Bone marrow (tissue), 2 donors: Measurements from ENCODE around the gene OPHN1.
"Not testable (repeated sequence)": the region's sequence is repeated elsewhere in the genome, so short reads cannot be mapped to it uniquely, and the experiment has no call there.

Experiments used
- DNase-seq, 2 donors: peaks; one replicate each; lab custom pipeline; 2025; lab: John Stamatoyannopoulos, UW

Gene OPHN1

DNA sequence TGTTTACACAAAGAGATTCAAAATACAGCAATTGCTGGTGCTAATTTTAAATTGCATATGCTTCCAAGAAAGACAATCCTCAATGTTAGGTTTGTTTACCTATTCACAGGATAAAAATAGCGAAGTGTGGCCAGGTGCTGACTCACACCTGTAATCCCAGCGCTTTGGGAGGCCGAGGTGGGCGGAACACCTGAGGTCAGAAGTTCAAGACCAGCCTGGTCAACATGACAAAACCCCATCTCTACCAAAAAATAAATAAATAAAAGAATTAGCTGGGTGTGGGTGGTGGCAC lies 77.7 kb downstream of the OPHN1 start:
- DNase-seq, result no peak

DNA sequence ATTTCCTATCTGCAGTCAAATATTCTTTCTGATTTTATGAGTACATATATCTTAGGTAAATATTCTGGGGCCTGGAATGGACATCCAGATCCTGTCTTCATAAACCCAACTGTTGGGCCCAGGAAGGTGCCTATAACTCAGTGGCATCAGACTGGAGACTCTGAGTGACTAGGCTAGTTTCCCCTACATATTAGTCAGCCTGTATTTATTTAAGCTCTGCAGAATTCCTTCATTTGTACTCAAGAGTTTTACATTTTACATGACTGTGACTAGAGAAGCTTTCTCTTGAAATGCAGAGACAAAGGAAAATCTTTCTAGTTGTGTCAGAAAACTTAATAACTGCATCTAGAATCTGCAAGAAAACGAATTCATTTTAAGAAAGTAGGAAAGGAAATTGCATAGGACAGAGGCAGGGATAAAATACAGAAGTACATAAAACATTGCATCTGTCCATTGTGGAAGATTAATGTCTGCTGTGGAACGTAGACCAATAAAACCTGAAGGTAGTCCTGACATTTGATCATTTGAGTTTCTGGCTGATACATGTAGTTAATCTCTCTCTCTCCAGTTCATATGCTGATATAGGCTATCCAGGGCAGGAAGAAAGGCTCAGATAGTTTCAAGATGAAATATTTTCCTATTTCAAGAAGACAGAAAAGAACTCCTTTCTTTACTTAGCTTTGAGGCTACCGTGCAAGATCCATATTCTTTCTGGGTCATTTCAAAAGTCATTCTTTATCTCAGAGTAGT lies 78.2 kb downstream of the OPHN1 start:
- no peak for DNase-seq

DNA sequence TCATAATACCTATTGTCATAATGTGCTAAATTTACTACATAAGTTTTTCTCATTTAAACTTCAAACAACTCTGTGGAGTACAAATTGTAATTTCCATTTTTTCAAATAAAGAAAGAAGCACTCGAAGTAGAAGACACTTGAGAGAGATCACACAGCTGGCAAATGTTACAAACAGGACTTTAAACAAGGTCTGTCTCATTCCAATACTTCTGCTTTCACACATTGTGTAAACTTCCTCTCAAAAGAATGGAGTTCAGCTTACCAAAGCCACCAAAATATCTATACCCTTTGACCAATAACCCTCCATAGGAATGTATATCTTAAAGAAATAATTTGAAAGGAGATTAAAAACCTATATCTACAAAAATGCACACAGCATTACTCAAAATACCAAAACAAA lies 88.3 kb downstream of the OPHN1 start:
- DNase-seq, result no peak

DNA sequence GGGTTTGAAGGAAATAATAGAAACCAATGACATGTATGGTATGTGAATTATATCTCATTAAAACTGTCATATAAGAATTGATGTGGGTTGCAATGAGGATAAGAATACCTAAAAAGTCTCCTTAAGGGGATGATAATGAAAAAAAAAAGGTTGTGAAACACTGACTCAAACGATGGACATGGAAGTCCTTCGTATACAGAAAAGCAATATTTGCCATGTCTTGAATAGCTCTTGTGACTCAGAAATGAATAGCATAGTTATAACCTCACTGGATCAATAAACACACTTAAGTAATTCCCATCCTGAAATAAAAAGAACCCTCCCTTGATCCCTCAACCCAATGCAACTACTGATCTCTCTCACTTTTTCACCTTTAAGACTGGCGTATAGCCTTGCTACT lies 89.7 kb downstream of the OPHN1 start:
- DNase-seq, result no peak

- DNase-seq, result no peak
These were observed 101.0 kb downstream of the OPHN1 start for GRCh38 chrX:68332201-68332731.

DNA sequence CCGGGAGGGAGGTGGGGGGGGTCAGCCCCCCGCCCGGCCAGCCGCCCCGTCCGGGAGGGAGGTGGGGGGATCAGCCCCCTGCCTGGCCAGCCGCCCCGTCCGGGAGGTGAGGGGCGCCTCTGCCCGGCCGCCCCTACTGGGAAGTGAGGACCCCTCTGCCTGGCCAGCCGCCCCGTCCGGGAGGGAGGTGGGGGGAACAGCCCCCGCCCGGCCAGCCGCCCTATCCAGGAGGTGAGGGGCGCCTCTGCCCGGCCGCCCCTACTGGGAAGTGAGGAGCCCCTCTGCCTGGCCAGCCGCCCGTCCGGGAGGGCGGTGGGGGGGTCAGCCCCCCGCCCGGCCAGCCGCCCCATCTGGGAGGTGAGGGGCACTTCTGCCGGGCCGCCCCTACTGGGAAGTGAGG lies 106.5 kb downstream of the OPHN1 start:
- DNase-seq, result not testable (repeated sequence)

DNA sequence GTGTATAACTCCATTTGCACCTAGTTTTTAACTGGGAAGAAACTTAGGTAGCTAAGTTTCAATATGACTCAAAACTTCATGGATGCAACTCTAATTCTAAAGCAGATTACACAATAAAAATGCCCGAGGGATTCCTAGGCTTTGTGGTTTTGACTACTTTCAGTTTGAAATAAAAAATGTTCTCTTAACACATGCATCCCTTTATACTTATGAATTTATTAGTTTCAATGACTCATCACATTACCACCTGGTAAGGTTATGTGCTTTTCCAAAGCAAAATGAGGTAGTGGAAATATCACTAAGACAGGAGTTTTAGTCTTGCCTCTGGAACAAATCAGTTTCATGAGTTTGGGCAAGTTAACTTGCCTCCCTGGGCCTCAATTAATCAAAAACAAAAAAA lies 125.5 kb downstream of the OPHN1 start:
- no peak for DNase-seq

DNA sequence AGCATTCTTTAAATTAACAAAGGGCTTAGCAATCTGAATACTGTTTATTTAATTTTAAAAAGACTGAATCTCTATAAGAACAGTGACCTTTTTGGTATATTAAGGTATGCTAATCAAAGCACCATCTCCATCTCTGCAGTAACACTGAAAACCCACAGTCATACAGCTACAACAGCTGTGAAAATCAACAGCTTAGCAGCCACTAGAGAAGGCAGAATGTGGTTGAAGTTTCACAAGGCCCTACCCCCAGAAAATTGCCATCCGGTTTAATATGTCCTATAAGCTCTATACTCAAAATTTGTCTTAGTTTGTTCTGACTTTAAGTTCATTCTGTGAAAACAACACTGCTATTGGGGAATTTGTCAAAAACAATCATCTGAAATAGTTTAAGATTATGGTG lies 128.7 kb downstream of the OPHN1 start:
- no peak for DNase-seq

DNA sequence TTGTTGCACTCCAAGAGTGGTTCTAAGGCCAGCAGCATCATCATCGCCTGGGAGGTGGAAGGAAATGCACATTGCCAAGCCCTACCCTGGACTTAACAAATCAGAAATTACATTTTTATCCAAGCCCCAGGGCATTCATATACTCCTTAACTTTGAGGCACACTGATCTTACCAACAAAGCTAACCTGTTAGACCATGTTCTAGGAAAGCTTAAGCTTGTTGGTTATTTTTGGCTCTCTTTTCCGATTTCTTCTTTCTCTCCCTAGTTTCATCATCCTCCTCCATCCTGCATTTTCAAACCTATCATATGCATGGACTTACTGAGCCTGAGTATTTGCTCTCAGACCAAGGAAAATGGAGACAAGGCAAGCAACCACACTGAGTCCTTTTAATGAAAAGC lies 133.4 kb downstream of the OPHN1 start:
- no peak for DNase-seq

GRCh38 chrX:68292471-68292870 lies 140.8 kb downstream of the OPHN1 start:
- DNase-seq, result no peak

DNA sequence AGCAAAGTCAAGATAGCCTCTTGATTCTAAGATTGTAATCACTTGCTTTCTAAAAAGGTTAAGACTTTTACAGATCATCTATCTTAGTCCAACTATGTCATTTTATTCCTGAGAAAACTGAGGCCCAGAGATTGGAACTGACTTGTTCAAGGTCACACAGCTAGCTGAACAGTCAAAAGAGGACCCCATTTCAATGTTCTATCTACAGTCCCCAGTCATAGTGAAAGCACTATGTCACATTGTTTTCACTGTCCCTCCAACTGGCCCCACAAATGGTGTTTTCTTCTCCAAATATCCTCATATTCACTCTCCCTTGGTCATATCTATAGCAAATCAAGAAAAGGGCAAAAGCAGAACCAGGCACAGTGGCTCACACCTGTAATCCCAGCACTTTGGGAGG lies 145.2 kb downstream of the OPHN1 start:
- no peak for DNase-seq

GRCh38 chrX:68287419-68287818 lies 145.9 kb downstream of the OPHN1 start:
- no peak for DNase-seq

DNA sequence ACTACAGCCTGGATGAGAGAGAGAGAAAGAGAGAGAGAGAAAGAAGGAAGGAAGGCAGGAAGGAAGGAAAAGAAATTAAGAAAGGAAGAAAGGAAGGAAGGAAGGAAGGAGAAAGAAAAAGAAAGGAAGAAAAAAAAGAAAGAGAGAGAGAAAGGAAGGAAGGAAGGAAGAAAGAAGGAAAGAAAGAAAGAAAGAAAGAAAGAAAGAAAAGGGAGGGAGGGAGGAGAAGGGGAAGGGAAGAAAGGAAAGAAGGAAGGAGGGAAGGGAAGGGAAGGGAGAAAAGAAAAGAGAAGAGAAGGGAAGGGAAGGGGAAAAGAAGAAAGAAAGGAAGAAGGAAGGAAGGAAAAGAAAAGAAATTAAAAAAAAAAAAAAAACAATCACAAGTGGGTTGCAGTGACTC lies 146.3 kb downstream of the OPHN1 start:
- DNase-seq, result no peak

DNA sequence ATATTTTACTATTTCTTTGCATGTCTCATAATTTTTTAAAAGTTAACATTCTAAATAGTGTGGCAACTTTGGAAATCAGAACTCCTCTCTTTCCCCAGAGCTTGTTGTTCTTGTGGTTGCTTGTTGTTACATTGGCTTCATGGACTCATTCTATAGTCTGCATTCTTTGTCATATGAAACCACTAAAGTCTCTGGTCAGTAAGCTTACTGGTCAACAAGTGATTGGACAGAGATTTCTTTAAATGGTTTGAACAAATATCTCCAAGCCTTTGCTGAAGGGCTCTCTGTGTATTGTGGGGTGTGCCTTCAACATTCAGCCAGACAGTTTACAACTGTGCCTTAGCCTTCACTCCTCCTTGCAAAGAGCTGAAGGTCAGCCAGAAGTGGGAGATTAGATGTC lies 147.2 kb downstream of the OPHN1 start:
- no peak for DNase-seq

DNA sequence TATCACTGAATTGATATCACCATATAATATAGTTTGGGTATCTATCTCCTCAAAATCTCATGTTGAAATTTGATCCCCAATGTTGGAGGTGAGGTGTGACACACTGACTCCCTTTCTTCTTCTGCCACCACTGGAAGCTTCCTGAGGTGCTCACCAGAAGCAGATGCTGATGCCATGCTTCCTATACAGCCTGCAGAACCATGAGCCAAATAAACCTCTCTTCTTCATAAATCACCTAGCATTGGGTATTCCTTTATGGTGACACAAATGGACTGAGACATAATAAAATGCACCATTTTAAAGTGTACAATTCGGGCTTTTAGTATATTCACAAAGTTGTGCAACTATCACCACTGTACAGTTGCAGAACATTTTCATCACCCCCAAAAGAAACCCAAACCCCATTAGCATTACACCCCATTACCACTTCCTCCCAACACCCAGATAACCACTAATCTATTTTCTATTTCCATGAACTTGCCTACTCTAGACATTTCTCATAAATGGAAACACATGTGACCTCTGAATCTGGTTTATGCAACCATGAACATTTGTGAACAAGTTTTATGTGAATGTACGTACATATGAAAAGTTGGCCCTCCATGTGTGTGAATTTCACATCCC lies 148.9 kb downstream of the OPHN1 start:
- DNase-seq, result no peak

DNA sequence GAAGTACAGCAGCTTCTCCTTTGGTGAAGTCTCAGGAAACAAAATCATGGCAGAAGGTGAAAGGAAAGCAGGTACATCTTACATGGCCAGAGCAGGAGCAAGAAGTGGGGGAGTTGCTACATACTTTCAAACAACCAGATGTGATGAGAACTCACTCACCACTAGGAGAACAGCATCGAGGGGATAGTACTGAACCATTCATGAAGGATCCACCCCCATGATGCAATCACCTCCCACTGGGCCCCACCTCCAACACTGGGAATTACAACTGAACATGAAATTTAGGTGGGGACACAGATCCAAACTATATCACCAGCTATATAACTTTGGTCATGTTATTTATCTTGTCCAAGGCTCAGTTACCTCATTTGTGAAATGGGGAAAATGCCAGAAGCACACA lies 159.4 kb downstream of the OPHN1 start:
- DNase-seq, result no peak

DNA sequence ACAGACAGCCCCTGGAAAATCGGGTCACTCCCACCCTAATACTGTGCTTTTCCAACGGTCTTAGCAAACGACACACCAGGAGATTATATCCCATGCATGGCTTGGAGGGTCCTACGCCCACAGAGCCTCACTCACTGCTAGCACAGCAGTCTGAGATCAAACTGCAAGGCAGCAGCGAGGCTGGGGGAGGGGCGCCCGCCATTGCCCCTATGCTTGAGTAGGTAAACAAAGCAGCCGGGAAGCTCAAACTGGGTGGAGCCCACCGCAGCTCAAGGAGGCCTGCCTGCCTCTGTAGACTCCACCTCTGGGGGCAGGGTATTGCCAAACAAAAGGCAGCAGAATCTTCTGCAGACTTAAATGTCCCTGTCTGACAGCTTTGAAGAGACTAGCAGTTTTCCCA lies 168.5 kb downstream of the OPHN1 start:
- not testable (repeated sequence) for DNase-seq

- peak; percentile 0 to 38 for DNase-seq
These were observed 172.1 kb downstream of the OPHN1 start for GRCh38 chrX:68261060-68261672.

DNA sequence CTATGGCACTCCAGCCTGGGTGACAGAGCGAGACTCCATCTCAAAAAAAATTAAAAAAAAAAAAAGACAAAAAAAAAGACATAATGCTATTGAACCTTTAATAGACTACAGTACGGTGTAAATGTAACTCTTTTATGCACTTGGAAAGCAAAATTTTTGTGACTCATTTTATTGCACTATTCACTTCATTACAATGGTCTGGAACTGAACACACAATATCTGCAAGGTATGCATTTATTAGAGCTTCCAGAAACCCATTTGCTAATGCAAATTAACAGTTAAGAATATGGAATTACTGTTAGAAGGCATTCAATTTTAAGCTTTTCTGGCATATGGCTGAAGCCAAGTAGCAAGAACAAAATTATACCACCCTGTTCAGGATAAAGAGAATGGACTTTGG lies 176.3 kb downstream of the OPHN1 start:
- no peak for DNase-seq

DNA sequence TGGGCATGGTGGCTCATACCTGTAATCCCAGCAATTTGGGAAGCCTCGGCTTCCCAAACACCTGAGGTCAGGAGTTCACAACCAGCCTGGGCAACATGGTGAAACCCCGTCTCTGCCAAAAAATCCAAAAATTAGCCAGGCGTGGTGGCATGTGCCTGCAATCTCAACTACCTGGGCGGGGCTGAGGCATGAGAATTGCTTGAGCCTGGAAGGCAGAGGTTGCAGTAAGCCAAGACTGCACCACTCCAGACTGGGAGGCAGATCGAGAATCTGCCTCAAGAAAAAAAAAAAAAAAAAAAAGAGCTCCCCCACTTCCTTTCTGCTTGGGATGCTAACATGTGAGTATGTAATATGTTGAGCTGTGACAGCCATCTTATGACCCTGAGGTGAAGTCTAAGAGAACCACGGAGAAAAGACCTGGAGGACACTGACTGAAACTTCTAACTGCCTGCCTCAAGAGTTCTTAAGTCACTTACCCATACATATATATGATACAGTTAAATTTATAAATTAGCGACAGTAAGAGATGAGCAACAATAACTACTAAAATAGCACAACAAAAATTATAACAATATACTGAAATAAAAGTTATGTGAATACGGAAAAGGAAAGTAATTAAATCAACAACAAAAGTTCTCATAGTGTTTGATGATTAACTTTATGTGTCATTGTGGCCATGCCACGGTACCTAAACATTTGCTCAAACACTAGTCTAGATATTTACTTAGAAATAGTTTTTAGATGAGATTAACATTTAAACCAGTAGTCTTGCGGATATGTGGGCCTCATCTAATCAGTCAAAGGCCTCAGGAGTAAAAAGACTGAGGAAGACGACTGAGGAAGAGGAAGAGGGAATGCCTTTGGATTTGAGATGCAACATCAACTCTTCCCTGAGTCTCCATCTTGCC lies 178.3 kb downstream of the OPHN1 start:
- no peak for DNase-seq

GRCh38 chrX:68252664-68253063 lies 180.6 kb downstream of the OPHN1 start:
- DNase-seq, result no peak

DNA sequence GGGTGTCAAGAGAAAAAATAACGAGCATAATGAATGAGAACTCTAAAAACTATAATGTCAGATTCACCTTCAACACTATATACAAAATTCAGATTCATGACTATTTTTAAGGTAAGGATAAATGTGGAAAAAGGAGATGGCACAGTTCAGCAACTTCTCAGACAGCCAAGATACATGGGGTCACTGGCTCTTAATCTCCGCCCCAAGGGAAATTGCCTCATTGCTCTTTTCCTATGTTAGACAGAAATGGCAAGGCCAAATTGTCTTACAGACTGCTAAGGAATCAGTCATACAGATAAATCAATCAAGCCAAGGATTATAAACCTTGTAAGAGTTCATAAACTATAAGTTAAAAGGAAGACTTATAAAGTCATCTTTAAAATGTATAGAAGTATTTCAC lies 183.4 kb downstream of the OPHN1 start:
- DNase-seq, result no peak
